Measurements from ENCODE around the gene MRPL37. TPM values are rescaled to one million over a fixed set of nuclear protein-coding genes. Genes with fewer than 3 reads are reported as not detected.

Gene MRPL37
- total and polyA plus RNA-seq, 2 donors (not counting 1 experiment from before 2014, with no cell fraction given) = 9.6 to 37.0 TPM

DNA sequence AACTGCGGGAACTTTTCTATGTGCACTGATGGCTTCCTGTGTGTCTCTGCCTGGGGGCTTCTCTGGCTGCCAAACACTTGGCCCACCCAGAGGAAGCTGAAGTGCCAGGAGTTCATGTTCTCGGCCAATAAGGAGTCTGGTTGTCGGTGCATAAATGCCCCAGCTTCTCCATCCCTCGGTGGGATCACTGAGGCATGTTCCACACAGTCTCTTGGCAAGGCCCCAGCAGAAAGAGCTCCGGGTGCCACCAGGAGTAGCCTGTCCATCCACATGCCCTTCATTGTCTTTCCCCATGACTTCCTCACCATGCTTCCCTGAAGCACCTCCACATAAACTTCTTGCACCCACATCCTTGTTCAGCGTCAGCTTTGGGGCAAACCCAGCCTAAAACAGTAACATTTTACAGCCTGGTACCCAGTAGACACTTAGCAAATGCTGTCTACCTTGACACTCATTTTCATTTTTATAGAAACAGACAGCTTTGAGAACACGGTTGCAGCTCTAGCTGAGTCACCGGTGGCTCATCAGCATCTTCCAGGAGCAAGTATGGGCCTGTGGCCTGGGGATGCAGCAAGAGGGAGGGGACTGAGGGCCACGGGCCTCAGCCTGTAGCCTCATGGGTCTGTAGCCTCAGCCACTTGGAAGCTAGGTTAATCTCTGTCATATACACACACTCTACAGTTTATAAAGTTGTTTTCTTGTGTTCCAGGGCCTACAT lies 32.4 kb upstream of the MRPL37 start:
- WGBS (ENCODE audit: insufficient coverage) = over 99% methylated on average over 7 of the region's 9 CpGs
- no peak for ATAC-seq (ENCODE audit: low read depth)

More for the DNA sequence above, 32.4 kb upstream of the MRPL37 start:
- no peaks in the 10 kb centered on the region for H3K27me3 Mint-ChIP-seq
- no peak overlapping the region for H3K4me3 ChIP-seq (ENCODE audit: control extremely low read depth in 1 of 5, extremely low read depth in 1 of 5, insufficient read depth in 1 of 5, low read depth in 2 of 5, low read length in 4 of 5)
- H3K9me3 ChIP-seq (ENCODE audit: control extremely low read depth in 1 of 3, control insufficient read depth in 2 of 3, insufficient read depth in 1 of 3, low read length in 2 of 3) = no peaks in the 10 kb centered on the region
- no peak overlapping the region for H3K9ac ChIP-seq (ENCODE audit: low read length)
- DNase-seq = no peak
- peaks cover 0 to 2% of the 10 kb centered on the region in 2 experiments for H3K36me3 ChIP-seq (replicated peaks in 1 of 2; ENCODE audit: control extremely low read depth in 1 of 2, control insufficient read depth in 1 of 2, extremely low read depth in 1 of 2, insufficient read depth in 2 of 2, low read length in 1 of 2)
- H3K27ac Mint-ChIP-seq = no peak overlapping the region
- TF ChIP-seq EZH2 (IDR thresholded peaks at IDR 0.05; ENCODE audit: borderline replicate concordance, insufficient read depth, low read depth, low read length, poor library complexity, severe bottlenecking) = no peak
- TF ChIP-seq, protein P1, sequence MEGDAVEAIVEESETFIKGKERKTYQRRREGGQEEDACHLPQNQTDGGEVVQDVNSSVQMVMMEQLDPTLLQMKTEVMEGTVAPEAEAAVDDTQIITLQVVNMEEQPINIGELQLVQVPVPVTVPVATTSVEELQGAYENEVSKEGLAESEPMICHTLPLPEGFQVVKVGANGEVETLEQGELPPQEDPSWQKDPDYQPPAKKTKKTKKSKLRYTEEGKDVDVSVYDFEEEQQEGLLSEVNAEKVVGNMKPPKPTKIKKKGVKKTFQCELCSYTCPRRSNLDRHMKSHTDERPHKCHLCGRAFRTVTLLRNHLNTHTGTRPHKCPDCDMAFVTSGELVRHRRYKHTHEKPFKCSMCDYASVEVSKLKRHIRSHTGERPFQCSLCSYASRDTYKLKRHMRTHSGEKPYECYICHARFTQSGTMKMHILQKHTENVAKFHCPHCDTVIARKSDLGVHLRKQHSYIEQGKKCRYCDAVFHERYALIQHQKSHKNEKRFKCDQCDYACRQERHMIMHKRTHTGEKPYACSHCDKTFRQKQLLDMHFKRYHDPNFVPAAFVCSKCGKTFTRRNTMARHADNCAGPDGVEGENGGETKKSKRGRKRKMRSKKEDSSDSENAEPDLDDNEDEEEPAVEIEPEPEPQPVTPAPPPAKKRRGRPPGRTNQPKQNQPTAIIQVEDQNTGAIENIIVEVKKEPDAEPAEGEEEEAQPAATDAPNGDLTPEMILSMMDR (IDR thresholded peaks at IDR 0.05) = no peak
- no peak overlapping the region for H3K27ac ChIP-seq (ENCODE audit: low read length in 2 of 2)
- no peaks in the 10 kb centered on the region for H3K27me3 ChIP-seq (replicated peaks in 1 of 4; ENCODE audit: control extremely low read depth in 1 of 4, control insufficient read depth in 3 of 4, insufficient read depth in 4 of 4, low read length in 3 of 4)
- H3K9me3 Mint-ChIP-seq (ENCODE audit: insufficient read depth) = no peaks in the 10 kb centered on the region
- POLR2A ChIA-PET = no interaction called here
- no peak overlapping the region for H3K4me2 ChIP-seq (replicated peaks; ENCODE audit: low read depth, low read length, poor library complexity, severe bottlenecking)
- CTCF ChIA-PET = no interaction called here
- H3K79me2 ChIP-seq (ENCODE audit: control insufficient read depth, insufficient read depth, low read length) = no peaks in the 10 kb centered on the region
- no peaks in the 10 kb centered on the region for H3K4me1 ChIP-seq (ENCODE audit: control insufficient read depth in 2 of 2, insufficient read depth in 2 of 2, low read length in 2 of 2)
- H4K20me1 ChIP-seq (ENCODE audit: control insufficient read depth, insufficient read depth, low read length, poor library complexity, severe bottlenecking) = no peaks in the 10 kb centered on the region
- H3K4me1 Mint-ChIP-seq = no peaks in the 10 kb centered on the region
- H2AFZ ChIP-seq (ENCODE audit: insufficient read depth, low read depth, low read length, poor library complexity, severe bottlenecking) = no peak overlapping the region
- H3K4me3 Mint-ChIP-seq = no peak overlapping the region
- intact Hi-C loops (cut with micrococcal nuclease) = no loop called here
